GM21576 (cell line): ENCODE results near the gene SGMS1.

Experiments
- ATAC-seq: cut with Tn5 transposase; IDR thresholded peaks from one replicate; pipeline ENCODE4 v1.9.1; 2021; ENCODE audit warnings: mild to moderate bottlenecking, moderate library complexity; ENCODE audit not compliant: unreplicated experiment

The SGMS1 gene

DNA sequence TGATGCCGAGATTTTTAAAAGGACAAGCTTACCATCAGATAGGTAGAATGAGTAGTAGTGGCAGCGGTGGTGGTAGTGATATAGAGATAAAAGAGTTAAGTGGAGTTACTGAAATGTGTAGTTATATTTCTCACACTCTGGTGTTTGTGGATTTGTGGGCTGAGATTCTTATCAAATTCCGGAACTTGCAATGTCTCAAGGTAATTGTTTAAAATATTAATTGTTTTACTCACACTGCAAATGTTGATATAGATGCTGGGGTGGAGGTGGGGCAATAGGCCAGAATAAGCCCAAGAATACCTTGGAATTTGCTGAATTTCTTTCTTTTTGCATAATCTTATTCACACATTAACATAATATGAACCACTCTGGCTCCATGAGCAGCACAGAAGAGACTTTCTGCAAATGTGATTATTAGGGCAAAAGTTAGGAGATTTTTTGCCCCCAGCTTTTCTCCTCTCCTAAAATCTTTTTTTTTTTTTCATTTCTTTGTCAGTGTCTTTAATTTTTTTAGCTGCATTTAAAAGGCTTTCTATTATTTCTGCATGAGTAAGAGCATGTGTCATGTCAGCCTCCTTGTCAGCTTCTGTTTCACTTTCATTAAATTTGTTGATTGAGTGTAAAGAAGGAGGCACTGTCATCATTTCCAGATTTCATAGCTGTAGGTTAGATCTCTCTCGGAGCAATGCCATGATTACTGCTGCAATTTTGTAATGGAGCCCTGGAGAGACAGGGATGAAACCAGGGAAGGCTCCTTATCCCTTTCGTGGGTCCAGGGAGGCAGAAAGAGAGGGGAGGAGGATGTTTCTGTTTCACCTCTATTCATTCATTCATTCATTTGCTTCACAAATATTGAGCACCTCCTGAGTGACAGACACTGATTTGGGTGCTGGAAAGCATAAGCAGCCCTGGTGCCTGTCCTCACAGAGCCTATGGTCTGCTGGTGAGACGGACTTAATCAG, 13.1 kb upstream of the SGMS1 start:
- ATAC-seq, result peak; percentile 93

DNA sequence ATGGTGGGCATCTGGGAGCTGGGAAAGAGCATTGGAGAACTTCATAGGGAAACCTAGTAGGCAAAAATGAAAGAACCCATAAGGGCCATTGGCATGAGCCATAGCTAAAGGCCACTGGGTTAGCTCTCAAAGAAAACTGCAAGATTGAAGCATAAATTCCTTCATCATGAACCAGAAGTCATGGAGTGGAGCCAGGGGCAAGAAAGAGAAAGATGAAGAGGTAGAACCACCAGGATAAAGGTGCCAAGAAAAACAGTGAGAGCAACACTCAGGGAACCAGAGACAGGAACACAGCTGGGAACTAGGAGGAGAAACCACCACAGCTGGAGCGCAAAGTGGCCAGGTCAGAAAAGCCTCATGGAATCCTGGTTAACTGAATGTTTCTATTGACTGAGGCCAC, 11.5 kb upstream of the SGMS1 start:
- ATAC-seq, result no peak

DNA sequence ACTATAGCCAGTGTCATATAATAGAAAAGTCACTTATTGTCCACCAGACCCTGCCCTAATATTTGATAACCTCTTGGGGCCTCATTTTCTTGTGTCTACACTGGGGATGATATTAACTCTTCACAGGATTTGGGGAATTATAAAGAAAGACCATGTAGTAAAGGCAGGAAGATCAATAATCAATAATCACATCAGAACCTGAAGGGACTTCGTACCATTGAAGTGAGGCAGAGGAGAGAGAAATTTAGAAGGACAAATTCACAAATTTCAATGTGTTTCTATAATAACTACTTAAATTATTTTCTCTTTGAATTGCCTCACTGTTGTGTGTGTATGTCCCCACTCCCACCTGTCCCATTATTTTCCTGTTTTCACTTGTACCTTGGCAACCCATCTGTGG, 10.7 kb upstream of the SGMS1 start:
- no peak for ATAC-seq

DNA sequence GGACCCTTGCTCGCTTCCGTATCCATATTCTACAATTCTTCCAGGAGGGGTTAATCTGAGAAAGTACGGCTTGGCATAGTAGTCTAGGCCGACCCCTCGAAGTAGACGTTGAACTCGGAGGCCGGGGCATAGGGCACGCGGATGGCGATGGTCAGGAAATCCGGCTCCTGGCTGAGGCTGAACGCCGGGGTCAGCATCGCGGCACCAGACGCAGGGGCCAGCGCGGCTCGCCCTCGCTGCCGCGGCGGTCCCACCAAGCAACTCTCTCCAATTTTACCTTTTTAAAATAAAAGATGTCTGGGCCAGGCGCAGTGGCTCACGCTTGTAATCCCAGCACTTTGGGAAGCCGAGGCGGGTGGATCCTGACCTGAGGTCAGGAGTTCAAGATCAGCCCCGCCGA, 7.3 kb upstream of the SGMS1 start:
- no peak for ATAC-seq

DNA sequence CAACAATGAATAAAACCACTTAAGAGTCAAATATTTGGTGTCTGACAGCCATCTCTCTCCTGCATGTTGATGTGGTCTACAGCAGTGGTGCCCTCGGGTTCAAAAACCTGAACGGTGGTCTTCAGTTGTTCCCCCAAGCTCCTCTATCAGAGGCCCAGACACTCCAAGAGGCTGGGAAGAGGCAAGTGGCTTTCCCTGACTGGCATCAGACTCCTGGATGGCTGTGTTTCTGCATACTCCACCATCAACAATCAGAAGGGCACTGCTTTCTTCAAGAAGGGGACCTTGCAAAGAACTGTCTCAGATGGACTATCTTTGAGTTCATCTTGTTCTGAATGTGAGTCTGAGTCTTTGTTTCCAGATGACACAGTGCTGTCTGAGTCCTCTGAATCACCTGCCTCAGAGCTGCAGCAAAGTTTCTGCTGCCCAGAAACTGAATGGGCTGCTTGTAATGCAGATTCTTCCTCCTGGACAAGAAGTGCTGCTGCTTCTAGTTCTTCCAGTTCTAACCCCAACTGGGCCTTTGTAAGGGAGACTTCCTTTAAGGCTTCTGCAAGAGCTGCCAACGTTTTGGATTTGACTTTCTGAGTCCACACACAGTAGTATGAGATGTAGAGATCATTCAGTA, 5.9 kb upstream of the SGMS1 start:
- ATAC-seq, result no peak

DNA sequence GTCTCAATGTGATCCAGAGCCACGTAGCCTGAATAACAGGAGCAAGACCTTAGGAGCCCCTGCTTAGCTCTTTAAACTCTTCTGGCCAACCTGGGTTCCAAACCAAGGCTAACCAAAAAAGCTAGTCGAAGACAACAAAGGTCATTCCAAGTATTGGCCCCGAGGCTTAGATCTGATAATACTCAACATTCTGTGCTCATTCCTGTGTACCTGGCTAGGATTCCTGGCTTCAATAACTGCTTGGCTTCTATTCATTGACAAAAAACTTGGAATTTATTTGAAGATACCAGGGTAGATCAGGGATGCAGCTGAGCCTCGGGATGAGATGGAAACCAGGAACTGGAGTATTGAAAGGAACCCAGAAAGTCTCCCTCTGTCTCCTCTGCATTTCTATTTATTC, 4.1 kb upstream of the SGMS1 start:
- no peak for ATAC-seq

DNA sequence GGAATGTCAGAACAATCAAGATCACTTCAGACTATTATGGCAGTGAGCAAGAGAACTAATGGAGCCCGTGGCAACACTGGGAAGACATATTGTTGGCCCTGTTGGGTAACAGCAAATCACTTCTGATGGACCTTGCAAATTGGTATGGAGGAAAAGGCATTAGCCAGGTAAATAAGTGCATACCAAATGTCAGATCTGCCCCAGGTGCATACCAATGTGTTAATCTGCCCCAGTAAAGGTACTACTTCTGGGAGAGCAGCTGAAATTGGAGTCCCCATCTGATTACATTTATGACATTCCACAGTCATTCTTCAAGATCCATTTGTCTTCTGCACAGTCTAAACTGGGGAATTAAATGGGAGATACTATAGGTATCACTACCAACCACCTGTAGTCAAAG, 3.7 kb upstream of the SGMS1 start:
- ATAC-seq, result no peak

DNA sequence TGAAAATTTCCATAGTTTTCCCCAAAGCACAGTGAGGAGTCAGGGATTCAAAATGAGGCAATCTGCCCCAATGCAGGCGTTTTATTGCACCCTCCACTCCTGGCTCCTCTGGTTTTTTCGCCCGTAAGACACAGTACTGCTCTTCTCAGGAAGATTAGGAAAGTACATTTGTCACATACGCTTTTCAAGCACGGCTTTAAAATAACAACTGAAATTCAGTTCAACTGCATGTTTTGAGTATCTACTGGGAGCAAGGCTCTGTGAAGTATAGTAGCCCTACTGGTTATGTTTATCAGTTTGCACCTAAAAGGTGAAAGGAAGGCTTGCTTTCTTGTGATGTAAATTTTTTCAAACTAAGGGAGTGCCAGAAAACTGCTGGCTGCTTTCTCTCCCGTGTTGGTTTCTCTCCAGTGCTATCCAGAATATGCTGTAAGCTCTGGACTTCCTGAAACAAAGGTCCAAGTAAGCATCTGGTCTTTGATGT, 1.9 kb upstream of the SGMS1 start:
- ATAC-seq, result no peak

DNA sequence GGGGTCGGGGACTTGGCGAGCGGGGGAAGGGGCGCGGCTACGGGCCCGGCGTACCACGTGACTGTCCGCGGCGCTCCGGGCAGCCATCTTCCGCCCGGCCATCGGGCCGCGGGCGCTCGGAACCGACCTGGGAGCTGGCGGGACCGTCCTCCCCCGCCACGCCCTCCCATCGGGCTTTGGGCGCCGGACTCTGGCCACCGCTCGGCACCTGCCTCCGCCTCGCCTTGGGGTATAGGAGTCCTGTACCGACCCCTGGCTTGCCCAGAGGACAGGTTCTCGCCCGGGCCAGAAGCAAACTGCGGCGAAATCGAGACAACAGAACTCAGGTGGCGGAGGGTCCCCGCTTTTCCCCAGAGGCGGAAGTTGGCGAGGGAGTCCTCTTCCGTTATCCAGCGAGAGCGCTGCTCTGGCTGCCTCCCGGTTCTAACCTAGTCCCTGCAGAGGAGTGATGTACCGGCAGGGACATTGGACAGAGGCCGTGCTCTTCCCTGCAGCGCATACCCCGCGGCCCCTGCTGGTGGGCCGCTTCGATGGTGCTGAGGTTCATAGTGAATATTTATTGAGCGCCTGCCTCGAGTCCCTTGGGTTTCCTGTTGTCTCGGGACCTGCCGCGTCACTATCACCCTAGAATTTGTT, 1.2 kb upstream of the SGMS1 start:
- ATAC-seq, result peak; percentile 37

DNA sequence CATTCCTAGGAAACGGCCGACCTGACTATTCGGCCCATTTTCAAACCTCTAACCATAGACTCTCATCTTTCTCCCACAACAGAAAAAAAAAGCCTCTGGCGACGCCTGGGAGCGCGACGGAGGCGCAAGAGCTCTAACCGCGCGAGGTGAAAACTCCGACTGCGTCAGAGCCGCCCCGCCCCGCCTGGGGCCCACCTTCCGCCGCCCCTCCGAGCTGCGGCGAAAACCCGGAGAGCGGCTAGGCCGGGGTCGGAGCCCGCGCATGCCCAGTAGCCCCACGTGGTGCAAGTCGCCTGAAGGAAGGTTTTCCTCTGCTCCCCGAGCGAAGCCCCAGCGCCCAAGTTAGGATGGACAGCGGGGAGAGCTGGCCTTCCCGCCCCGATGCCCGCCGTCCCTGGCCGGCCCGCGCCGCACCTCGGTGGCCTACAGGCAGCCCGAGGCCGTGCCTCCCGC, 683 bp upstream of the SGMS1 start:
- ATAC-seq, result peak; percentile 46

DNA sequence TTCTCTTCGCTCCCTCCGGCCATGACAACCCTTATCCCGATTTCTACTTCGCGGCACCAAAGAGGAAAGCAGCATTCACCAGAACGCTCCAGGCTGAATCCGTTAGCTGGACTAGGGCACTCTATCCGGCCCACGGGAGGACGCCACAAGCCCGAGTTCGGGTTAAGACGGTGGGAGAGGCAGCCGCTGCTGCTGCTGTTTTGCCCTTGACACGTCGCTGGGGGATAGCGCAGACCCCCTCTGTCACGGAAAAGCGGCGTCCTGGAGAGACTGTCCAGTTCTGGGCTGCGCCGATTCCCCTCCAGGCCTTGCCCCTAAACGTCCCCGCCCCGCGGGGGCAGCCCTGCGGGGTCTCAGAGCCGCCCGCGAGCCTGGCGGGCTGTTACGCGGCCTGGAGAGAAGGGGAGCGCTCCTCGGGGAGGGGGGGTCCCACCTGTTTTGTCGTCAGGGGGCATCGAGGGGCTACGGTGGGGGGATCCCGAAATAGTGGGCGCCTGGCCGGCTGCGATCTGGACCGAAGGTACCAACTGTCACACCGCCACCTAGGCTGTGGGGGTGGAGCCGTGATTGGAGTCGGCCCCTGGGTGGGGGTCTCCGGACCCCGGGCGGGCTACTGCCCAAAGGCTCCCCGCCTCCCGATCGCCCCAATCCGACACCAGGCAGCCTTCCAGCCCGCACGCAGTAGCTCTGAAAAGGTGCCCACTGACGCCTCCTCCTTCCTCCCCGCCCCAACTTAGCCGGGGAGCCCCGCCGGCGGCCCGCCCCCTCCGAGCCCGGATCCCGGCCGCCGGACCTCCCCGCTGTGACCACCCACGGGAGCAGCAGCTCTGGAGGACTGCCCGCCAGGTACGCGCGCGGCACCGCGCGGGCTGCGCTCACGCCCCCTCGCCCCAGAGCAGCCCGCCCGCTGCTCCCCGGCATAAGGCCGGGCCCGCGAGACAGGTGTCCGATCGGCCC, 772 bp downstream of the SGMS1 start:
- ATAC-seq, result no peak

DNA sequence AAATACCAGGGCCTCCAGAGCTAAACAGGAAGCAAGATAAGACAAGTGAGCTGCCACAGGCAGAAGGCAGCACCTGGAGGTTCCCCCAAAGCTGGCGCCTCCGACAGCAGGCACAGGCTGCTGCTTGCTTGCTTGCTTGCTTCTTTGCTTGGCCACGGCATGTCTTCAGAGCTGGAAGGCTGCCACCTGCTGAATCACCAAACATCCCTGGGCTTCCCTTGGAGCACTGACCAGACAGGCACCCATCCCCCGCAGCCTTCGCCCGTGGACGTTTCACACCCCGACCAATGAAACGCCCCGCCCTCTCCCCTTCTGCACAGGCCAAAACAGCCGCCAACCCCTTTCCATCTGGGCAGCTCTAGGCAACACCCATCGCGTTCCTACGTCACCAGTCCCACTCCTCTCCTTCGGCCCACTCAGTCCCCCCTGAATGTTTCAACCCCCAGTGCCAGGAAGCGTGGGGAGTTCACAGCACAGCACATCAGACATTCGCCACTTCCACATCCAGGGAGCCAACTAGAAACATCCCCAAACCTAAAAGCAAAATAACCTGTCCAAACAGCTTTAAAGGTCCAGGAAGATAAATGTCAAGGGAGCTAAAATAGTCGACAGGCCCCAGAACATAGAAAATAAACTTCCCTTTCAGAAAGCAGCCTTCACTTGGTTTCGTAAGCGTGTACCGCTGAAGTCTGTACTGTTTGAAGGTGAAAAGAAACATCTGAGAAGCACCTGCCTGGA, 1.6 kb downstream of the SGMS1 start:
- peak; percentile 29 for ATAC-seq

DNA sequence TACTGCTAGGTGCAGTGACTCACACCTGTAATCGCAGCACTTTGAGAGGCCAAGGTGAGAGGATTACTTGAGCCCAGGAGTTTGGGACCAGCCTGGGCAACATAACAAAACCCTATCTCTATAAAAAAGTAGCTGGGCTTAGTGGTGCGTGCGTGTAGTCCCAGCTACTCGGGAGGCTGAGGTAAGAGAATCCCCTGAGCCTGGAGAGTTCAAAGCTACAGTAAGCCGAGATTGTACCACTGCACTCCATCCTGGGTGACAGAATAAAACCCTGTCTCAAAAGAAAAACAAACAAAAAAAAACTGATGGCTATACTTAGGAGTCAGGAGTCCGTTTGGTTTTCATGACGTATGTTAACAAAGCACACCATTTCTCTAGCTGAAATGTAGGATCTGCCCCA, 2.9 kb downstream of the SGMS1 start:
- no peak for ATAC-seq

DNA sequence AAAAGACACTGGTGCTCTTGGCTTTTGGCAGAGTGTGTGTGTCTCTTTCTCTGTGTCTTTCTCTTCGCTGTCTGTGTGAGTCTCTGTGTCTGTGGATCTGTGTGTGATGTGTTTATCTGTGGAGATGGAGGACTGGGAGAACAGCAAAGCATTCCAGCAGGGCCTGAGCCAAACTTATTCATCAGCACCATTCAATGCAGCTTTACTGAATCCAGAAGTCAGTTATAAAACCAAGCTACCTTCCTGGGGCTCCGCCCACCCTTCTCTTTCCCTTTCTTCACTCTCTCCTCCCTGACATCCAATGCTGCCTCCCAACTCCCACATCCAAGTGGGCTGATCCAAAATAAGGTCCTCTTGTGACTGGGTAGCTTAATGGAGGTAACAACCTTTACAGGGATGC, 3.9 kb downstream of the SGMS1 start:
- no peak for ATAC-seq

DNA sequence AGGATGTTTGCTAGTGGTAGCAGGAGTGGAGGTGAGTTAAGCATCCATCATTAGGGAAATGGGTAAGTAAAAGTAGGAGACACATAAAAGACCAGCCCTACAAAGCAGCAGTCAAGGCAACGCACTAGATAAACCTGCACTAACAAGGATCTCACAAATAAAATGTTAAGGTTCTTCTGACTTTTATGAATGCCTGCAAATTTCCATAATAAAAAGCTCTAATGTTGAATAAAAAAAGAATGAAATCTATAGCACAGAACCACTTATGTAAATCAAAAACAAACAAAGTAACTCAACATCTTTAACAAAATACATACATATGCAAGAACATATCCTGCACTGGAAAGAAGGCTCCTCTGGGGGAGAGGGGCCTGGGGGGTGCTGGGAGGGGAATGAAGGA, 4.6 kb downstream of the SGMS1 start:
- no peak for ATAC-seq

DNA sequence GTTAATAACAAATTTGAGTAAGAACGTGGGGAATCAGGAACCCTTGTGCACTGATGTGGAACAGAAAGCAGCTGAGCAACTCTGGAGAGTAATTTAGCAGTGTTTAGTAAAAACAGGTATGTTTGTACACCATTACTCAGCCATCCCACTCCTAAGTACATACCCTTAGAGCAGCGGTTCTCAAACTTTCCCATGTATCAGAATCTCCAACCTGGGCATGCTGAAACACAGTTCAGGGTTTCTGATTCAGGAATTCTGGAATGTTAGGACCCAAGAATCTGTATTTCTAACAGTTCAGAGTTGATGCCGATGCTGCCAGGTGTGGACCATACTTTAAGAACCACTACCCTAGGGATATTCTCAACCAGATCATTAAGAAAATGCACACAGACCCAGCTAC, 5.1 kb downstream of the SGMS1 start:
- no peak for ATAC-seq

DNA sequence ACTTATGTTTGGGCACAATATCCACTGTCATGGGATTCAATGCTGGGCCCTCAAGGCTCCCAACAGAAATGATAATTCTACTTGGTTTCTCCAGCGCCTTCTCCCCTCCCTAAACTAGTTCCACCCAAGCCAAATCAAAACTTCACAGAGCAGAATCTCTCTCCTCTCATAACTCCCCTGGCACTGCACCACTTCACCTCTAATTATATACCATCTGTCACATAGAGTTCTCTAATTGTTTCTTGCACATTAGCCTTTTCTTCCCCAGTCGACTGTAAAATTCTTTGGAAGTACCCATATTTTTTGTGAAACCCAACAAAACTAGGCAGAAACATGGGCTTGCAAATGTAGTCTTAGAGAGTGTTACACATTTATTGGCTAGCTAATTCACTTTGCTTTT, 8.1 kb downstream of the SGMS1 start:
- no peak for ATAC-seq

DNA sequence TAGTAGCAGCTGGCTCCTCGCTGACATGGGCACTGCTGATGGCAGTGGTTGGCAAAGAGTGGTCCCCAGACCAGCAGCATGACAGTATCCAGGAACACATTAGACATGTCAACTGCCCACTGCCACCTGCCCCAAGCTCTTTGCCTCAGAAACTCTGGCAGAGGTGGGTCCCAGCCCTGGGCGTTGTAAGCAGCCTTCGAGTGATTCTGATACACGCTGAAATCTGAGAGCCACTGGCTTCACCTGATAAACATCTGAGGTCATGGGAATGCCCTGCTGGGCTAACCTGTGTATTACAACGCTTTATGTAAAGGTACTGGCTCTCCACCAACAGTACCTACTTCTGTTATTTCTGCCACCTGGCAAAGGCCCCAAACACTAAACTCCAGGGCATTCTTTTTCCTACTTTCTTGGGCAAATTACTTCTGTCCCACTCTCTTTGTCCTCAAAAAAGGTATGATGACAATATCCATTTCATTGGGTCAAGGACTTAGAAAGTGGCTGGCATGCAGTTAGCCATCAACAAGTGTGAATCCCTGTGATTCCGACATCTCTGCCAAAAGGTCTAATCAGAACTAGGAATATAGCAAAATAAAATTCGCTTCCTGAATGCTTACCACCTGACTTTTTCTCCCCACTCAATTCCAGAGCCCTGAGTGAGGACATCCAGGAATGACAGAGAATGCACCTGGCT, 9.2 kb downstream of the SGMS1 start:
- ATAC-seq, result peak; percentile 46

DNA sequence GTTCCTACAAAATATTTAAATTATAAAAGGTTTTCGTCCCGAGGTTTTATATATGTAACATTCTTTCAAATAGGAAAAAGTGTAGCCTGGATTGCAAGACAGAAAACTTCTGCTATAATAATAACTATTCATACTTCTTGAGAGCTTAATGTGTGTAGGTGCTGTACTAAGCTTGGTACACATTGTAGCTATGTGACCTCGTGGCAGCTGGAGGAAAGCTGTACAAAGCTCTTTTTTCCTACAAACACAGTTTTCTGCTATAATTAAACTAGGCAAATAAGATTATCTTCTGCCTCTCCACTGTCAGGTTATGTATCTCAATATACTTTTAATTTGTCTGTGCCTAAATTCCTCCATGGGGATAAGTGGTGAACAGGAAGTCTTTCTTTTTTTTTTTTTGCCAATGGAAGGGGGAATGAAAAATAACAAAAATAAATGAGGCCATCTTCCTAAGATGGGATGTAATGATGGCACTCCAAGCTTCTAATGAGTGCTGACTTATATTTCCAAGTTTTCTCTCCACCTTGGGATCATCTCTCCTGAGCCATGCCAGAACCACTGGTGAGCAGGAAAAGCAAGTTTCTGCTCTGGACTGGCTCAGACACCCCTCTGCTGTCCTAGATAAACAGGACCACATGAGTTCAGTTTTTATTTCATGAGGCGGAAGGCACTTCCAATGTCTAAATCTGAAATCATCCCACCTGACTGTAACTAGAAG, 9.9 kb downstream of the SGMS1 start:
- no peak for ATAC-seq
